ENCODE data around the gene KTN1.

Gene KTN1

GRCh38 chr14:55600784-55601561, 21.0 kb downstream of the KTN1 start:
- Histone ChIP-seq H3K27me3 (ENCODE audit: control insufficient read depth, insufficient read depth, low read length) (peaks cover 18% of the 10 kb centered on the region), H3K9ac (ENCODE audit: low read length) (no peak overlapping the region), H3K4me1 (ENCODE audit: control insufficient read depth, insufficient read depth, low read length) (no peaks in the 10 kb centered on the region)

GRCh38 chr14:55603401-55603953, 23.5 kb downstream of the KTN1 start:
- Histone ChIP-seq H3K36me3 (ENCODE audit: control insufficient read depth, insufficient read depth, low read length) (no peaks in the 10 kb centered on the region), H3K27me3 (ENCODE audit: control insufficient read depth, insufficient read depth, low read length) (peaks cover 23% of the 10 kb centered on the region), H3K9ac (ENCODE audit: low read length) (no peak overlapping the region), H3K4me3 (ENCODE audit: low read length) (no peak overlapping the region), H3K4me1 (ENCODE audit: control insufficient read depth, insufficient read depth, low read length) (no peaks in the 10 kb centered on the region), H3K9me3 (ENCODE audit: control insufficient read depth, low read length) (no peaks in the 10 kb centered on the region)

More at GRCh38 chr14:55600784-55601561, 21.0 kb downstream of the KTN1 start:
- Histone ChIP-seq H3K36me3 (ENCODE audit: control insufficient read depth, insufficient read depth, low read length) (no peaks in the 10 kb centered on the region), H3K4me3 (ENCODE audit: low read length) (no peak overlapping the region), H3K9me3 (ENCODE audit: control insufficient read depth, low read length) (no peaks in the 10 kb centered on the region)

GRCh38 chr14:55604488-55604887, 24.5 kb downstream of the KTN1 start:
- Histone ChIP-seq H3K9ac (ENCODE audit: low read length) (no peak overlapping the region), H3K36me3 (ENCODE audit: control insufficient read depth, insufficient read depth, low read length) (no peaks in the 10 kb centered on the region), H3K4me1 (ENCODE audit: control insufficient read depth, insufficient read depth, low read length) (no peaks in the 10 kb centered on the region), H3K9me3 (ENCODE audit: control insufficient read depth, low read length) (no peaks in the 10 kb centered on the region), H3K27me3 (ENCODE audit: control insufficient read depth, insufficient read depth, low read length) (peaks cover 23% of the 10 kb centered on the region), H3K4me3 (ENCODE audit: low read length) (no peak overlapping the region)

GRCh38 chr14:55604900-55605418, 25.0 kb downstream of the KTN1 start:
- Histone ChIP-seq H3K27me3 (ENCODE audit: control insufficient read depth, insufficient read depth, low read length) (peaks cover 23% of the 10 kb centered on the region), H3K9ac (ENCODE audit: low read length) (no peak overlapping the region), H3K36me3 (ENCODE audit: control insufficient read depth, insufficient read depth, low read length) (no peaks in the 10 kb centered on the region), H3K9me3 (ENCODE audit: control insufficient read depth, low read length) (no peaks in the 10 kb centered on the region), H3K4me3 (ENCODE audit: low read length) (no peak overlapping the region), H3K4me1 (ENCODE audit: control insufficient read depth, insufficient read depth, low read length) (no peaks in the 10 kb centered on the region)

- Histone ChIP-seq H3K4me3 (ENCODE audit: low read length) (no peak overlapping the region), H3K27me3 (ENCODE audit: control insufficient read depth, insufficient read depth, low read length) (peaks cover 19% of the 10 kb centered on the region), H3K4me1 (ENCODE audit: control insufficient read depth, insufficient read depth, low read length) (no peaks in the 10 kb centered on the region), H3K9ac (ENCODE audit: low read length) (no peak overlapping the region), H3K9me3 (ENCODE audit: control insufficient read depth, low read length) (no peaks in the 10 kb centered on the region), H3K36me3 (ENCODE audit: control insufficient read depth, insufficient read depth, low read length) (no peaks in the 10 kb centered on the region)
These were observed 25.8 kb downstream of the KTN1 start for GRCh38 chr14:55605793-55606192.

GRCh38 chr14:55607386-55607785, 27.4 kb downstream of the KTN1 start:
- H3K4me3 ChIP-seq (ENCODE audit: low read length): no peak overlapping the region
- peaks cover 18% of the 10 kb centered on the region for H3K27me3 ChIP-seq (ENCODE audit: control insufficient read depth, insufficient read depth, low read length)
- no peaks in the 10 kb centered on the region for H3K4me1 ChIP-seq (ENCODE audit: control insufficient read depth, insufficient read depth, low read length)
- no peaks in the 10 kb centered on the region for H3K36me3 ChIP-seq (ENCODE audit: control insufficient read depth, insufficient read depth, low read length)
- H3K9me3 ChIP-seq (ENCODE audit: control insufficient read depth, low read length): no peaks in the 10 kb centered on the region
- no peak overlapping the region for H3K9ac ChIP-seq (ENCODE audit: low read length)

GRCh38 chr14:55609681-55610080, 29.7 kb downstream of the KTN1 start:
- no peak overlapping the region for H3K4me3 ChIP-seq (ENCODE audit: low read length)
- H3K9me3 ChIP-seq (ENCODE audit: control insufficient read depth, low read length): no peaks in the 10 kb centered on the region
- H3K9ac ChIP-seq (ENCODE audit: low read length): no peak overlapping the region
- peaks cover 4% of the 10 kb centered on the region for H3K27me3 ChIP-seq (ENCODE audit: control insufficient read depth, insufficient read depth, low read length)
- no peaks in the 10 kb centered on the region for H3K4me1 ChIP-seq (ENCODE audit: control insufficient read depth, insufficient read depth, low read length)
- H3K36me3 ChIP-seq (ENCODE audit: control insufficient read depth, insufficient read depth, low read length): no peaks in the 10 kb centered on the region

GRCh38 chr14:55610713-55611370, 30.8 kb downstream of the KTN1 start:
- Histone ChIP-seq H3K4me1 (ENCODE audit: control insufficient read depth, insufficient read depth, low read length) (no peaks in the 10 kb centered on the region), H3K9ac (ENCODE audit: low read length) (no peak overlapping the region), H3K4me3 (ENCODE audit: low read length) (no peak overlapping the region), H3K27me3 (ENCODE audit: control insufficient read depth, insufficient read depth, low read length) (peaks cover 4% of the 10 kb centered on the region), H3K36me3 (ENCODE audit: control insufficient read depth, insufficient read depth, low read length) (no peaks in the 10 kb centered on the region), H3K9me3 (ENCODE audit: control insufficient read depth, low read length) (no peaks in the 10 kb centered on the region)

GRCh38 chr14:55611859-55612258, 31.9 kb downstream of the KTN1 start:
- no peaks in the 10 kb centered on the region for H3K9me3 ChIP-seq (ENCODE audit: control insufficient read depth, low read length)
- peaks cover 4% of the 10 kb centered on the region for H3K27me3 ChIP-seq (ENCODE audit: control insufficient read depth, insufficient read depth, low read length)
- no peak overlapping the region for H3K4me3 ChIP-seq (ENCODE audit: low read length)
- no peaks in the 10 kb centered on the region for H3K36me3 ChIP-seq (ENCODE audit: control insufficient read depth, insufficient read depth, low read length)
- no peak overlapping the region for H3K9ac ChIP-seq (ENCODE audit: low read length)
- no peaks in the 10 kb centered on the region for H3K4me1 ChIP-seq (ENCODE audit: control insufficient read depth, insufficient read depth, low read length)

GRCh38 chr14:55614304-55614703, 34.3 kb downstream of the KTN1 start:
- Histone ChIP-seq H3K4me1 (ENCODE audit: control insufficient read depth, insufficient read depth, low read length) (no peaks in the 10 kb centered on the region), H3K27me3 (ENCODE audit: control insufficient read depth, insufficient read depth, low read length) (no peaks in the 10 kb centered on the region), H3K36me3 (ENCODE audit: control insufficient read depth, insufficient read depth, low read length) (no peaks in the 10 kb centered on the region), H3K4me3 (ENCODE audit: low read length) (no peak overlapping the region), H3K9ac (ENCODE audit: low read length) (no peak overlapping the region), H3K9me3 (ENCODE audit: control insufficient read depth, low read length) (no peaks in the 10 kb centered on the region)

- Histone ChIP-seq H3K27me3 (ENCODE audit: control insufficient read depth, insufficient read depth, low read length) (no peaks in the 10 kb centered on the region), H3K9ac (ENCODE audit: low read length) (no peak overlapping the region), H3K9me3 (ENCODE audit: control insufficient read depth, low read length) (peaks cover 3% of the 10 kb centered on the region), H3K36me3 (ENCODE audit: control insufficient read depth, insufficient read depth, low read length) (peaks cover 6% of the 10 kb centered on the region), H3K4me1 (ENCODE audit: control insufficient read depth, insufficient read depth, low read length) (no peaks in the 10 kb centered on the region), H3K4me3 (ENCODE audit: low read length) (no peak overlapping the region)
These were observed 40.3 kb downstream of the KTN1 start for GRCh38 chr14:55620277-55620676.

GRCh38 chr14:55620981-55621380, 41.0 kb downstream of the KTN1 start:
- Histone ChIP-seq H3K9ac (ENCODE audit: low read length) (no peak overlapping the region), H3K36me3 (ENCODE audit: control insufficient read depth, insufficient read depth, low read length) (peaks cover 6% of the 10 kb centered on the region), H3K4me1 (ENCODE audit: control insufficient read depth, insufficient read depth, low read length) (no peaks in the 10 kb centered on the region), H3K9me3 (ENCODE audit: control insufficient read depth, low read length) (peaks cover 3% of the 10 kb centered on the region), H3K4me3 (ENCODE audit: low read length) (no peak overlapping the region), H3K27me3 (ENCODE audit: control insufficient read depth, insufficient read depth, low read length) (no peaks in the 10 kb centered on the region)
